CD4-positive, alpha-beta T cell treated with Interleukin-17A for 1 hour (primary cell): ENCODE data around the gene JAML.
A peak's percentile ranks its signal among the peaks of the same experiment; 100 is the strongest.

Experiments used
- DNase-seq: peaks from one replicate; pipeline ENCODE4 v3.0.0-alpha.2; 2020

The JAML gene

GRCh38 chr11:118215262-118215661, 9.5 kb downstream of the JAML start:
- DNase-seq, result no peak

GRCh38 chr11:118214210-118214914, 10.4 kb downstream of the JAML start:
- no peak for DNase-seq

GRCh38 chr11:118213781-118214180, 11.0 kb downstream of the JAML start:
- no peak for DNase-seq

- DNase-seq, result no peak
Measured at GRCh38 chr11:118213201-118213600, 11.6 kb downstream of the JAML start.

- no peak for DNase-seq
Measured at GRCh38 chr11:118212781-118213191, 12.0 kb downstream of the JAML start.

- no peak for DNase-seq
Measured at GRCh38 chr11:118212131-118212725, 12.6 kb downstream of the JAML start.

GRCh38 chr11:118211006-118211405, 13.8 kb downstream of the JAML start:
- no peak for DNase-seq

GRCh38 chr11:118210323-118210722, 14.5 kb downstream of the JAML start:
- no peak for DNase-seq

- DNase-seq, result no peak
Measured at GRCh38 chr11:118209033-118209432, 15.8 kb downstream of the JAML start.

- no peak for DNase-seq
Measured at GRCh38 chr11:118207079-118207478, 17.7 kb downstream of the JAML start.

- DNase-seq, result peak; percentile 25
Measured at GRCh38 chr11:118206391-118207031, 18.3 kb downstream of the JAML start.

- no peak for DNase-seq
Measured at GRCh38 chr11:118205606-118206378, 19.0 kb downstream of the JAML start.

GRCh38 chr11:118202599-118203422, 22.0 kb downstream of the JAML start:
- DNase-seq, result peak; percentile 71

GRCh38 chr11:118201966-118202365, 22.8 kb downstream of the JAML start:
- no peak for DNase-seq

- DNase-seq, result peak; percentile 47
Measured at GRCh38 chr11:118200901-118201680, 23.7 kb downstream of the JAML start.

- no peak for DNase-seq
Measured at GRCh38 chr11:118200497-118200896, 24.3 kb downstream of the JAML start.

- DNase-seq, result no peak
Measured at GRCh38 chr11:118199135-118199534, 25.7 kb downstream of the JAML start.

GRCh38 chr11:118198370-118198769, 26.4 kb downstream of the JAML start:
- peak; percentile 83 for DNase-seq

- no peak for DNase-seq
Measured at GRCh38 chr11:118194835-118195627, 29.8 kb downstream of the JAML start.

- DNase-seq, result no peak
Measured at GRCh38 chr11:118193910-118194566, 30.8 kb downstream of the JAML start.
